HepG2 (cell line): ENCODE measurements around the gene DMRTA2. TPM values are rescaled to one million over a fixed set of nuclear protein-coding genes. Genes with fewer than 3 reads are reported as not detected.

Source experiments
- ATAC-seq: fragments of 200-7000 bp; cut with Tn5 transposase; 3 replicates; pipeline ENCODE4 v1.9.1; 2020; ENCODE audit warnings: mild to moderate bottlenecking, moderate library complexity
- BruUV-seq: library from RNA; stranded (reverse); fragments of 400-500 nt; replicated peaks from 2 replicates; lab custom pipeline; 2021; lab: Mats Ljungman, UMichigan
- CTCF ChIA-PET: fragments of 300-600 bp; formaldehyde crosslinking; extraction: SDS; loops from one replicate; lab custom pipeline; 2021; ENCODE audit warnings: low total read pairs, inconsistent platforms, low intra/inter-chr PET ratio; lab: Yijun Ruan, JAX
- POLR2A ChIA-PET: fragments of 350-600 bp; sonication (Branson Sonifier 250); formaldehyde crosslinking; loops from one replicate; lab custom pipeline; 2020; ENCODE audit warnings: antibody characterized with exemption, inconsistent platforms; lab: Yijun Ruan, JAX
- DNase-seq: peaks from one replicate; pipeline ENCODE4 v3.0.0-alpha.2; 2015; ENCODE audit warnings: low spot score
- FAIRE-seq: peaks from 3 replicates; lab custom pipeline; 2011; peaks lifted over from hg19 to GRCh38; lab: Jason Lieb, UNC
- H2AFZ ChIP-seq: one replicate; pipeline ENCODE4 v1.6.1; 2011; ENCODE audit warnings: low read length, inconsistent platforms
- H3K27ac ChIP-seq: fragments of 300-600 bp; 3 replicates; pipeline ENCODE4 v1.8.0; 2011; ENCODE audit warnings: mixed run types, mild to moderate bottlenecking, mixed read lengths, low read length, inconsistent platforms; ENCODE audit not compliant: insufficient read depth; ENCODE audit errors: extremely low read length
- H3K27me3 ChIP-seq, 2 experiments: fragments of 200-600 bp in 1 of 2; 2 replicates in 1 of 2; 3 replicates in 1 of 2; pipeline versions ENCODE4 v1.6.0 to v1.8.0; 2011; ENCODE audit warnings: low read length in 2 of 2, mild to moderate bottlenecking in 2 of 2, moderate library complexity in 2 of 2, inconsistent platforms in 1 of 2; ENCODE audit not compliant: insufficient read depth in 2 of 2, control insufficient read depth in 1 of 2
- H3K36me3 ChIP-seq, 2 experiments: fragments of 200-600 bp in 1 of 2; replicated peaks in 1 of 2; 2 replicates in 1 of 2; 3 replicates in 1 of 2; pipeline versions ENCODE4 v1.5.1 to v1.8.0; 2011; ENCODE audit warnings: low read length in 2 of 2, inconsistent platforms in 1 of 2; ENCODE audit not compliant: insufficient read depth in 2 of 2, control insufficient read depth in 1 of 2
- H3K4me1 ChIP-seq: 2 replicates; pipeline ENCODE4 v1.5.1; 2012; ENCODE audit warnings: low read length, inconsistent platforms; ENCODE audit not compliant: insufficient read depth
- H3K4me2 ChIP-seq: 2 replicates; pipeline ENCODE4 v1.6.0; 2011; ENCODE audit warnings: low read depth, low read length, inconsistent platforms
- H3K4me3 ChIP-seq, 3 experiments: fragments of 200-600 bp in 1 of 3; sonication (generic), shearing (Covaris generic) in 1 of 3; replicated peaks in 1 of 3; 2 replicates each; pipeline ENCODE4 v1.5.1; 2011 to 2016; ENCODE audit warnings: low read length in 3 of 3, inconsistent platforms in 2 of 3, low read depth in 2 of 3, mild to moderate bottlenecking in 2 of 3, control low read depth in 1 of 3, mixed read lengths in 1 of 3; ENCODE audit not compliant: insufficient read depth in 1 of 3
- H3K79me2 ChIP-seq: one replicate; pipeline ENCODE4 v1.6.1; 2011; ENCODE audit warnings: low read length, inconsistent platforms; ENCODE audit not compliant: insufficient read depth
- H3K9ac ChIP-seq: 2 replicates; pipeline ENCODE4 v1.6.0; 2011; ENCODE audit warnings: mild to moderate bottlenecking, low read depth, low read length, inconsistent platforms; ENCODE audit not compliant: insufficient read depth
- H3K9me3 ChIP-seq: 2 replicates; pipeline ENCODE4 v1.5.1; 2012; ENCODE audit warnings: mild to moderate bottlenecking, low read length
- H4K20me1 ChIP-seq: 2 replicates; pipeline ENCODE4 v1.6.0; 2011; ENCODE audit warnings: inconsistent platforms, mild to moderate bottlenecking, low read length, moderate library complexity; ENCODE audit not compliant: insufficient read depth
- ATF1 ChIP-seq: IDR thresholded peaks from 2 replicates; pipeline ENCODE4 v1.6.1; 2016; ENCODE audit warnings: mild to moderate bottlenecking, control low read depth
- BRD4 ChIP-seq: sonication (generic); formaldehyde crosslinking; IDR thresholded peaks from 2 replicates; pipeline ENCODE4 v1.4.0; 2020; ENCODE audit warnings: missing genetic modification reagents
- CHD4 ChIP-seq: fragments of 200-600 bp; sonication (generic); IDR thresholded peaks from 2 replicates; pipeline ENCODE4 v1.7.0; 2017; ENCODE audit warnings: mild to moderate bottlenecking, low read length, borderline replicate concordance
- DMAP1 ChIP-seq: IDR thresholded peaks from 2 replicates; pipeline ENCODE4 v1.6.1; 2016
- DPF2 ChIP-seq: sonication (generic); formaldehyde crosslinking; IDR thresholded peaks from 2 replicates; pipeline ENCODE4 v1.4.0; 2020; ENCODE audit warnings: mild to moderate bottlenecking, low read depth, missing genetic modification reagents, borderline replicate concordance
- ELF1 ChIP-seq: sonication (generic); formaldehyde crosslinking; IDR thresholded peaks from 2 replicates; pipeline ENCODE4 v1.4.0; 2020; ENCODE audit warnings: missing genetic modification reagents
- FOXC1 ChIP-seq: sonication (generic); formaldehyde crosslinking; IDR thresholded peaks from 2 replicates; pipeline ENCODE4 v1.8.0; 2022; ENCODE audit warnings: mild to moderate bottlenecking, missing genetic modification reagents, borderline replicate concordance
- IKZF5 ChIP-seq: IDR thresholded peaks from 2 replicates; pipeline ENCODE4 v1.6.1; 2018; ENCODE audit warnings: missing genetic modification reagents, mild to moderate bottlenecking, missing compliant biosample characterization
- KDM1A ChIP-seq: IDR thresholded peaks from 2 replicates; pipeline ENCODE4 v1.6.1; 2016; ENCODE audit warnings: missing compliant biosample characterization
- PTBP1 ChIP-seq: fragments of 200-400 bp; formaldehyde crosslinking; IDR thresholded peaks from 2 replicates; pipeline ENCODE4 v1.6.1; 2018; ENCODE audit warnings: low read length, low read depth; ENCODE audit not compliant: poor library complexity, severe bottlenecking
- RBM39 ChIP-seq: fragments of 200-400 bp; formaldehyde crosslinking; IDR thresholded peaks from one replicate; pipeline ENCODE4 v1.6.1; 2018; ENCODE audit warnings: antibody characterized with exemption, mild to moderate bottlenecking, low read depth, low read length; ENCODE audit not compliant: poor library complexity, severe bottlenecking
- SNAPC5 ChIP-seq: sonication (generic); formaldehyde crosslinking; IDR thresholded peaks from 2 replicates; pipeline ENCODE4 v1.8.1; 2023; ENCODE audit warnings: mild to moderate bottlenecking, missing genetic modification reagents, borderline replicate concordance
- SOX6 ChIP-seq, 2 experiments: fragments of 450-650 bp in 1 of 2; sonication (generic) in 1 of 2; formaldehyde crosslinking in 1 of 2; IDR thresholded peaks; 2 replicates each; pipeline versions ENCODE4 v1.4.0 to v1.6.1; 2017 to 2020; ENCODE audit warnings: antibody characterized with exemption in 1 of 2, mild to moderate bottlenecking in 1 of 2, missing genetic modification reagents in 1 of 2
- SP140L ChIP-seq: sonication (generic); formaldehyde crosslinking; IDR thresholded peaks from 2 replicates; pipeline ENCODE4 v1.4.0; 2020; ENCODE audit warnings: missing genetic modification reagents, borderline replicate concordance
- TBP ChIP-seq: sonication (generic); formaldehyde crosslinking; IDR thresholded peaks from 2 replicates; pipeline ENCODE4 v1.5.0; 2020; ENCODE audit warnings: missing genetic modification reagents
- ZFP90 ChIP-seq: sonication (generic); formaldehyde crosslinking; IDR thresholded peaks from 2 replicates; pipeline ENCODE4 v1.8.0; 2022; ENCODE audit warnings: missing genetic modification reagents, mild to moderate bottlenecking, inconsistent platforms, borderline replicate concordance
- ZNF234 ChIP-seq: sonication (generic); formaldehyde crosslinking; conservative IDR thresholded peaks from 2 replicates; pipeline ENCODE4 v1.5.1; 2020; ENCODE audit warnings: mild to moderate bottlenecking, missing genetic modification reagents
- ZNF260 ChIP-seq: sonication (generic); formaldehyde crosslinking; IDR thresholded peaks from 2 replicates; pipeline ENCODE4 v1.4.0; 2020; ENCODE audit warnings: missing genetic modification reagents, low read depth, mild to moderate bottlenecking, borderline replicate concordance
- ZNF773 ChIP-seq: sonication (generic); formaldehyde crosslinking; IDR thresholded peaks from 2 replicates; pipeline ENCODE4 v1.4.0; 2020; ENCODE audit warnings: missing genetic modification reagents, borderline replicate concordance
- ZSCAN29 ChIP-seq: sonication (generic); formaldehyde crosslinking; conservative IDR thresholded peaks from 2 replicates; pipeline ENCODE4 v1.4.0; 2020; ENCODE audit warnings: mild to moderate bottlenecking, missing genetic modification reagents
- WGBS: methylation state at CpG from one replicate; pipeline ENCODE4 v1.1.6; 2017; ENCODE audit warnings: low lambda C conversion rate; 5-methylcytosine and 5-hydroxymethylcytosine counted together
- in situ Hi-C: cut with HindIII; loops from 2 replicates; pipeline ENCODE4 v1.10.0; 2017; ENCODE audit warnings: low pct_unique_long_range_greater_than_20kb; ENCODE audit not compliant: extremely low pct_ligation_motif_present
- intact Hi-C: fragments of 100-400 bp; cut with micrococcal nuclease; formaldehyde crosslinking; loops from one replicate; pipeline ENCODE4 v1.10.0; 2022; ENCODE audit not compliant: unreplicated experiment
- polyA plus RNA-seq, 8 experiments: library from polyadenylated mRNA; depleted of rRNA in 3 of 8; stranded (reverse) in 7 of 8; unstranded in 1 of 8; fragments of >200 nt; fragmentation: Illumina TruSeq in 4 of 8; extraction: Trizol in 4 of 8; gene quantifications; 2 replicates each; pipeline versions ENCODE4 v1.2.1 to v1.2.3, GENCODE V29; 2011 to 2016; ENCODE audit warnings: low read depth in 4 of 8, missing spikeins in 1 of 8, mixed read lengths in 1 of 8; ENCODE audit not compliant: insufficient read depth in 1 of 8
- total RNA-seq, 5 experiments: library from RNA; depleted of rRNA; stranded (reverse); fragments of >200 nt; fragmentation: Illumina TruSeq; extraction: Trizol; gene quantifications; 2 replicates each; pipeline ENCODE4 v1.2.3, GENCODE V29; 2016; ENCODE audit warnings: low read depth in 1 of 5

Gene DMRTA2
- total and polyA plus RNA-seq, 2 of the 13 experiments (the other 11 are each of a cell fraction or from before 2014, with no cell fraction given) = not detected

- in situ Hi-C loops = no loop called here
- BruUV-seq = no TSS peak
- Histone ChIP-seq H2AFZ (no peak overlapping the region), H3K4me2 (no peak overlapping the region), H3K4me3 (no peak overlapping the region), H3K9me3 (no peaks in the 10 kb centered on the region), H3K27me3 (no peaks in the 10 kb centered on the region), H3K4me1 (no peaks in the 10 kb centered on the region), H3K27ac (no peak overlapping the region), H3K79me2 (no peaks in the 10 kb centered on the region), H3K36me3 (peaks cover 6 to 19% of the 10 kb centered on the region in 2 experiments; a peak in 3 of 5 replicates), H4K20me1 (no peaks in the 10 kb centered on the region), H3K9ac (no peak overlapping the region)
- DNase-seq = no peak
- no peak for FAIRE-seq
- no peak for ATAC-seq
- intact Hi-C loops = no loop called here
- no peak for TF ChIP-seq DPF2 (CRISPR knock-in tag)
- TF ChIP-seq KDM1A (CRISPR knock-in tag) = no peak
- no peak for TF ChIP-seq ZNF234 (CRISPR knock-in tag)
- no peak for TF ChIP-seq PTBP1
- no peak for TF ChIP-seq SOX6 (IDR thresholded peaks at IDR 0.05)
- TF ChIP-seq SOX6 (CRISPR knock-in tag; IDR thresholded peaks at IDR 0.05) = no peak
- TF ChIP-seq ATF1 (CRISPR knock-in tag) = no peak
- no peak for TF ChIP-seq CHD4
- CTCF ChIA-PET = no interaction called here
- POLR2A ChIA-PET = no interaction called here
Measured at GRCh38 chr1:50438945-50439344, 15.7 kb upstream of the DMRTA2 start.

- Histone ChIP-seq H2AFZ (no peak overlapping the region), H3K27me3 (peaks cover 0 to 8% of the 10 kb centered on the region in 2 experiments; a peak in 2 of 5 replicates), H3K4me2 (no peak overlapping the region), H3K36me3 (peaks cover 5 to 16% of the 10 kb centered on the region in 2 experiments; a peak in 2 of 5 replicates), H4K20me1 (no peaks in the 10 kb centered on the region), H3K9ac (no peak overlapping the region), H3K4me3 (no peak overlapping the region), H3K79me2 (no peaks in the 10 kb centered on the region), H3K9me3 (no peaks in the 10 kb centered on the region), H3K4me1 (no peaks in the 10 kb centered on the region), H3K27ac (no peak overlapping the region)
- FAIRE-seq (no peak), DNase-seq (no peak), ATAC-seq (no peak)
- BruUV-seq = no TSS peak
- ChIA-PET CTCF (no interaction called here), POLR2A (no interaction called here)
- in situ Hi-C loops = no loop called here
- intact Hi-C loops = no loop called here
- WGBS = 95% methylated on average over 6 of the region's 6 CpGs
- TF ChIP-seq ZNF773 (CRISPR knock-in tag) = no peak
- TF ChIP-seq ZNF260 (CRISPR knock-in tag) = no peak
- no peak for TF ChIP-seq SNAPC5 (CRISPR knock-in tag)
- TF ChIP-seq ZSCAN29 (CRISPR knock-in tag) = no peak
- TF ChIP-seq TBP (CRISPR knock-in tag) = no peak
- no peak for TF ChIP-seq IKZF5 (CRISPR knock-in tag)
- TF ChIP-seq ZFP90 (CRISPR knock-in tag) = no peak
- no peak for TF ChIP-seq BRD4
- no peak for TF ChIP-seq SP140L (CRISPR knock-in tag)
- TF ChIP-seq FOXC1 (CRISPR knock-in tag) = no peak
- no peak for TF ChIP-seq RBM39
- TF ChIP-seq ELF1 = no peak
- TF ChIP-seq DMAP1 (CRISPR knock-in tag) = no peak
Measured at GRCh38 chr1:50436489-50436888, 13.2 kb upstream of the DMRTA2 start.
